Activated T-cell treated with anti-CD3 and anti-CD28 coated beads, Interleukin-2, amount 50 U/mL, for 72 hours (primary cell): ENCODE measurements around the gene HVCN1. TPM values are rescaled to one million over a fixed set of nuclear protein-coding genes. Genes with fewer than 3 reads are reported as not detected.
A peak's percentile ranks its signal among the peaks of the same experiment; 100 is the strongest.
"Not testable (repeated sequence)": the region's sequence is repeated elsewhere in the genome, so short reads cannot be mapped to it uniquely, and the experiment has no call there.

ENCODE experiments used
- ATAC-seq, 2 donors: fragments of 150-1000 bp; cut with Tn5 transposase; replicated peaks in 1 of 2; 2 replicates each; pipeline ENCODE4 v1.10.0; 2021; ENCODE audit warnings: moderate library complexity in 2 of 2, mild to moderate bottlenecking in 1 of 2
- DNase-seq, 2 donors: peaks; one replicate each; pipeline ENCODE4 v3.0.0; 2021 to 2022; ENCODE audit warnings: mixed read lengths in 1 of 2
- H3K27ac Mint-ChIP-seq: one replicate; pipeline ENCODE4 v1.8.0; 2022; ENCODE audit warnings: mild to moderate bottlenecking, moderate library complexity, mixed read lengths
- H3K27me3 Mint-ChIP-seq: one replicate; pipeline ENCODE4 v1.8.0; 2022; ENCODE audit warnings: low read depth, mixed read lengths
- H3K36me3 Mint-ChIP-seq, 2 donors: one replicate each; pipeline ENCODE4 v1.8.0; 2022; ENCODE audit warnings: mixed read lengths in 2 of 2, mild to moderate bottlenecking in 1 of 2; ENCODE audit not compliant: insufficient read depth in 2 of 2
- H3K4me1 Mint-ChIP-seq: one replicate; pipeline ENCODE4 v1.8.0; 2022; ENCODE audit warnings: low read depth, mixed read lengths
- H3K4me3 Mint-ChIP-seq, 2 donors: one replicate each; pipeline ENCODE4 v1.8.0; 2022; ENCODE audit warnings: mild to moderate bottlenecking in 2 of 2, mixed read lengths in 2 of 2, moderate library complexity in 2 of 2
- H3K9me3 Mint-ChIP-seq, 2 donors: one replicate each; pipeline ENCODE4 v1.8.0; 2022; ENCODE audit warnings: mixed read lengths in 2 of 2
- total RNA-seq, 2 donors: library from RNA; stranded (reverse); gene quantifications; one replicate each; pipeline ENCODE4 v1.2.3, GENCODE V29; 2022

HVCN1 gene
- total RNA-seq, 2 donors from 2014 or later = 10.5 to 12.8 TPM

DNA sequence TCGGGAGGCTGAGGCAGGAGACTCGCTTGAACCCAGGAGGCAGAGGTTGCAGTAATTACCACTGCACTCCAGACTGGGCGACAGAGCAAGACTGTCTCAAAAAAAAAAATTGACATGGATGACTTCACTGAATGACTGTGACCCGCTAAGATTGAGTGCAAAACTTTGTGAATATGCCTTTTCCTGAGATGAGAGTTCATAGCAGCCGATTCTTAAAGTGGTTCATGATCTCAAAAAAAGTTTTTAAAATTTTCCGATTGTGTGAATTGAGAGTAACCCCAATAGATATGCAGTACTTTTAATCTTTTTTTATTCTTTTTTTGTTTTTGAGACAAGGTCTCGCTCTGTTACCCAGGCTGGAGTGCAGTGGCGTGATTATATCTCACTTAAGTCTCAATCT is 73.7 kb downstream of the HVCN1 start:
- H3K27ac Mint-ChIP-seq = peak overlapping the region; percentile 65
- peak overlapping the region; percentile 24 to 65 for H3K4me3 Mint-ChIP-seq
- ATAC-seq (no peak), DNase-seq (no peak)
- no peaks in the 10 kb centered on the region for H3K27me3 Mint-ChIP-seq
- no peaks in the 10 kb centered on the region for H3K9me3 Mint-ChIP-seq
- H3K4me1 Mint-ChIP-seq = peaks cover 40% of the 10 kb centered on the region
- no peaks in the 10 kb centered on the region for H3K36me3 Mint-ChIP-seq

DNA sequence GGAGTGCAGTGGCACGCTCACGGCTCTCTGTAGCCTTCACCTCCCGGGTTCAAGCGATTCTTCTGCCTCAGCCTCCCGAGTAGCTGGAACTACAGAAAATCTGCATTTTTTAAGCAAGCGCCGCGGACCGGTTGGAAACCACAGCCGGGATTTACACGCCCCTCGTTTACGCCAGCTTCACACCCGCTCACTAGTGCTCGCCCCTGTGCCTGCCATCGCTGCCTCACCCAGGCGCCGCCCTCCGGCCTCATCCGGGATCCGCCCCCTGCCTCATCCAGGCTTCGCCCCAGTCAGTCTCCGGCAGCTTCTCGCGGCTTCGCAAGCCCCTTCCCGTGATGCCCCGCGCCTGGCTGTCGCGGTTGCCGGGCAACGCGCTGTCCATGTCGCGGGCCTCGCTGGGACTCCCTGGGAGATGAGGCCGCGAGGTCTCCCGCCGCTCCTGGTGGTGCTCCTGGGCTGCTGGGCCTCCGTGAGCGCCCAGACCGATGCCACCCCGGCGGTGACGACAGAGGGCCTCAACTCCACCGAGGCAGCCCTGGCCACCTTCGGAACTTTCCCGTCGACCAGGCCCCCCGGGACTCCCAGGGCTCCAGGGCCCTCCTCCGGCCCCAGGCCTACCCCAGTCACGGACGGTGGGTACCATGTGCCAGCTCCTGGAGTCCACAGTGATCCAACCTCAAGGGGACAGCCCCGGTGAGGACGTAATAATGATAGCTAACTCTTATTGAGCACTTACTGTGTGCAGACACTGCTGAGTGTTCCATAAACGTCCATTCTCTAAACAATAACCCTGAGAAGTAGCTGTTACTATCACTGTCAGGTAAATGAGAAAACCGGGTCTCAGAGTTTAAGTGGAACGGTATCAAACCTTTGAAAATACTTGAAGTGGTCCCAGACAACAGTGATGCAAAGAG is 74.9 kb downstream of the HVCN1 start, which contains the start of gene TCTN1:
Gene TCTN1 (plus strand): TSS at position 359 of the 914 bp plus-strand sequence. CDS start 54 bp downstream, at position 413.
- Mint-ChIP-seq H3K9me3 (no peaks in the 10 kb centered on the region), H3K4me1 (peaks cover 29% of the 10 kb centered on the region), H3K27me3 (no peaks in the 10 kb centered on the region), H3K36me3 (no peaks in the 10 kb centered on the region), H3K4me3 (peak within 1 kb of the TSS; percentile 85 to 90), H3K27ac (peak within 1 kb of the TSS; percentile 63)
- peak; percentile 98 to 99 for DNase-seq
- peak; percentile 99 for ATAC-seq

DNA sequence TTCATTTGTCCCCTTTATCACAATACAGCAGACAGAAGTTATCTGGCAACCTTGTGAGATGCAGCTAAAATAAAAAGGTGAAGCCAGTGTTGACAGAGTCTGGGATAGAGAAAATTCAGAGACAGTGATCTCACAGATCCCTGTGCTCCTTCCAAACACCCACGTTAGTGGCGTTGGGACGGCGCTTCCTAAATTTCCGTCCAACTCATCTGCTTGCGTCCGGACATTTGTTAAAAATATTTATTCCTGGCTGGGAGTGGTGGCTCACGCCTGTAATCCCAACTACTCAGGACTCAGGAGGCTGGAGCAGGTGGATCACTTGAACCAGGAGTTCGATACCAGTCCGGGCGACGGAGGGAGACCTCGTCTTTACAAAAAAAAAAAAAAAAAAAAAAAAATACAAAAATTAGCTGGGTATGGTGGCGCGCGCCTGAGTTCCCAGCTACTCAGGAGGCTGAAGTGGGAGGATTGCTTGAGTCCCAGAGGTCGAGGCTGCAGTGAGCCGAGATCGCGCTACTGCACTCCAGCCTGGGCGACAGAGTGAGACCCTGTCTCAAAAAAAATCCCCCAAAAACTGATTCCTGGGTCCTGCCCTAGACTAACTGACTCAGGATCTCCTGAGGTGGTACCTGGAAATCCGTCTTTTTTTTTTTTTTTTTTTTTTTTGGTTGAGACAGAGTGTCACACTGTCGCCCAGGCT is 75.7 kb downstream of the HVCN1 start:
- ATAC-seq = no peak
- DNase-seq = no peak
- no peaks in the 10 kb centered on the region for H3K27me3 Mint-ChIP-seq
- H3K4me3 Mint-ChIP-seq = peak overlapping the region; percentile 85 to 90
- no peaks in the 10 kb centered on the region for H3K9me3 Mint-ChIP-seq
- H3K27ac Mint-ChIP-seq = peak overlapping the region; percentile 63
- no peaks in the 10 kb centered on the region for H3K36me3 Mint-ChIP-seq
- peaks cover 23% of the 10 kb centered on the region for H3K4me1 Mint-ChIP-seq

DNA sequence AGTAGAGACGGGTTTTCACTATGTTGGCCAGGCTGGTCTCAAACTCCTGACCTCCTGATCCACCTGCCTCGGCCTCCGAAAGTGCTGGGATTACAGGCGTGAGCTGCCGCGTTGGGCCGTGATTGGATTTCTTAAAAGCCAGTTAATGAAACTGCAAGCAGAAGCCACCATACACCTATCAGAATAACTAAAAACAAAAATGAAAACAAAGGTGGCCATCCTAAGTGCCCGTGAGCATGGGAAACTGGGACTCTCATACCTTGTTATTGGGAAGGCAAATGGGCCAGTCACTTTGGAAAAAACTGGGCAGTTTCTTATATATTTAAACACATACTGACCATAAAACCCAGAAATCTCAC is 82.7 kb downstream of the HVCN1 start:
- Mint-ChIP-seq H3K36me3 (peaks cover 0 to 1% of the 10 kb centered on the region in 2 donors), H3K27me3 (no peaks in the 10 kb centered on the region), H3K9me3 (no peaks in the 10 kb centered on the region), H3K4me3 (peak overlapping the region; percentile 79 to 84), H3K4me1 (peaks cover 13% of the 10 kb centered on the region), H3K27ac (peak overlapping the region; percentile 94)
- DNase-seq = no peak
- ATAC-seq = no peak

DNA sequence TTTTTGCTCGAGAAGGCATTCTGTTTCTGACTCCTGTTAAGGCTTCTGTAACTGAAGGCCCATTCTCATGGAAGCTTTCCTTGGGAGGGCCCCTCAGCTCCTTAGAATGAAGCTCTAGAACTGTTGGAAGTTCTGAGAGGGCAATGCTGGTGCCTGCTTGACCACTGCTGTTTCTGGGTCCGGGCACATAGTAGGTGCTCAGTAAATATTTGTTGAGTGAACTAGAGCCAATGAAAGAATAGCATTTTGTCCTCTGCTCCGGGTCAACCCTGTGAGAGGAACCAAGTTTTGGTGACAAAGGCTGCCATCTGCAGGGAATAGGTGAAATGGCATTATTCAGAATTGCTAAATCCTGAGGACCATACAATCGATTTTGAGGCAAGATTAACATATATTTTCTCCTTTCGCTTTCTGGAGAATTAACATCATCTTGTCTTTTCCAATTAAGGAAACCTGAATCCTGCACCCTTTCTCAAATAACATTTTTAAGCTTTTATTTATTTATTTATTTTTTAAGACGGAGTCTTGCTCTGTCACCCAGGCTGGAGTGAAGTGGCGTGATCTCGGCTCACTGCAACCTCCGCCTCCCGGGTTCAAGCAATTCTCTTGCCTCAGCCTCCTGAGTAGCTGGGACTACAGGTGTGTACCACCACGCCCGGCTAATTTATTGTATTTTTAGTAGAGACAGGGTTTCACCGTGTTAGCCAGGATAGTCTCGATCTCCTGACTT is 86.7 kb downstream of the HVCN1 start:
- H3K9me3 Mint-ChIP-seq, H3K27me3 Mint-ChIP-seq, H3K27ac Mint-ChIP-seq, H3K4me3 Mint-ChIP-seq, H3K36me3 Mint-ChIP-seq: not testable (repeated sequence)
- ATAC-seq (peak; percentile 81), DNase-seq (peak; percentile 48 to 61)
- peaks cover 18% of the 10 kb centered on the region for H3K4me1 Mint-ChIP-seq

DNA sequence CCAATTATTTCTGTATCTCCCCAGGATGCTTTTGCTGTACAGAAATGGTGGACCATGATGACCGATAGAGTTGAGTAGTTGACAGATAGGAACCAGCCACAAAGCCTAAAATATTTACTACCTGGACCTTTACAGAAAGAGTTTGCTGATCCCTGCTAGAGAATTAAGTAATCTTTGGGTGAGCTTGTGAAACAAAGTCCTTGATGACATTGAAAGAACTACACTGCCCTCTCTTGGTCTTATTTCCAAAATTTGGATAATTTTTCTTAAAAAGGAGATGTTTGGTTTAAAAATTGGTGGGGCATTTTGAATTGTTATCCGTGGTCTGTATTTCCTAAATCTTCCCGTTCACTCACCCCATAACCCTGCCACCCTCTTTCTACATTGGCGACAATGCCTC is 88.7 kb downstream of the HVCN1 start:
- Mint-ChIP-seq H3K9me3 (no peaks in the 10 kb centered on the region), H3K36me3 (no peaks in the 10 kb centered on the region), H3K4me3 (no peak overlapping the region), H3K27ac (no peak overlapping the region), H3K4me1 (peaks cover 9% of the 10 kb centered on the region), H3K27me3 (no peaks in the 10 kb centered on the region)
- ATAC-seq (peak in 1 of 2 donors; percentile 40), DNase-seq (no peak)

DNA sequence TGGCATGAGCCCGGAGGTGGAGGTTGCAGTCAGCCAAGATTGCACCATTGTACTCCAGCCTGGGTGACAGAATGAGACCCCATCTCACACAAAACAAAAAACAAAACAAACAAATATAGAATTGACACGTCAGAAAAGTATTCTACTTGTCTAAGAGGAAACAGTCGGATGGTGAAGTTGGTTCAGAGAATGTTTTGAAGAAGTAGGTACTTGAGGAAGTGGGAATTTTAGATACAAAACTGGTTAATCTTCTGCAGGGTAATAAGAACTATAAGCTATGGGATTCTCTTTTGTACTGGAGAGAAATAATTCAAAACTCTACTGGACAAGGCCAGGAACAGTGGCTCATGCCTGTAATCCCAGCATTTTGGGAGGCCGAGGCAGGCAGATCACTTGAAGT is 89.6 kb downstream of the HVCN1 start:
- no peak overlapping the region for H3K4me3 Mint-ChIP-seq
- no peak overlapping the region for H3K27ac Mint-ChIP-seq
- no peaks in the 10 kb centered on the region for H3K27me3 Mint-ChIP-seq
- H3K4me1 Mint-ChIP-seq = peaks cover 5% of the 10 kb centered on the region
- no peaks in the 10 kb centered on the region for H3K9me3 Mint-ChIP-seq
- ATAC-seq (no peak), DNase-seq (no peak)
- H3K36me3 Mint-ChIP-seq = no peaks in the 10 kb centered on the region

Other genes starting within 250 kb of the HVCN1 start
- gene ARPC3, start 238.8 kb downstream of the HVCN1 start, total RNA-seq = 100 to 1,000 TPM; 166 to 210 TPM
- 10 to 100 TPM; 42.3 to 43.4 TPM for gene GPN3, start 220.9 kb downstream of the HVCN1 start, total RNA-seq
- 10 to 100 TPM; 17.5 to 23.4 TPM for gene FAM216A, start 220.3 kb downstream of the HVCN1 start, total RNA-seq
- 100 to 1,000 TPM in 1 of 2 donors, 10 to 100 TPM in 1; 98.2 to 104 TPM for gene VPS29, start 187.0 kb downstream of the HVCN1 start, total RNA-seq
- 1 to 10 TPM; 2.3 to 4.4 TPM for gene RAD9B, start 186.8 kb downstream of the HVCN1 start, total RNA-seq
- gene PPTC7, start 105.8 kb downstream of the HVCN1 start, total RNA-seq = 10 to 100 TPM; 42.6 to 42.9 TPM
- 1 to 10 TPM; 9.7 to 10.0 TPM for gene TCTN1, start 75.0 kb downstream of the HVCN1 start, total RNA-seq
- gene PPP1CC, start 53.8 kb upstream of the HVCN1 start, total RNA-seq = 100 to 1,000 TPM; 302 to 332 TPM
- under 1 TPM in 1 of 2 donors, not detected in 1; 0.24 TPM for gene CCDC63, start 157.9 kb upstream of the HVCN1 start, total RNA-seq
- gene MYL2, start 231.5 kb upstream of the HVCN1 start, total RNA-seq = not detected